T-cell (primary cell): ENCODE results near the gene TUBB. TPM values are rescaled to one million over a fixed set of nuclear protein-coding genes. Genes with fewer than 3 reads are reported as not detected.
"Not testable (repeated sequence)": the region's sequence is repeated elsewhere in the genome, so short reads cannot be mapped to it uniquely, and the experiment has no call there.

Experiments used
- ATAC-seq, 4 experiments: fragments of 200-7000 bp in 3 of 4; fragments of 150-1000 bp in 1 of 4; cut with Tn5 transposase; replicated peaks in 1 of 4; 1 replicate in 3 of 4; 2 replicates in 1 of 4; pipeline ENCODE4 v1.10.0; 2021; ENCODE audit warnings: moderate library complexity in 3 of 4, mild to moderate bottlenecking in 2 of 4, moderate number of reproducible peaks in 1 of 4
- CTCF ChIA-PET, 2 donors: fragments of 300-600 bp; sonication (Branson Sonifier 250); formaldehyde crosslinking; loops; one replicate each; lab custom pipeline; 2022; ENCODE audit warnings: antibody characterized with exemption in 2 of 2; lab: Charles Lee
- POLR2A ChIA-PET, 2 donors: fragments of 300-600 bp; sonication (Branson Sonifier 250); formaldehyde crosslinking; loops; one replicate each; lab custom pipeline; 2022; ENCODE audit warnings: antibody characterized with exemption in 2 of 2; lab: Charles Lee
- DNase-seq, 35 experiments: peaks; one replicate each; pipeline versions ENCODE4 v3.0.0 to v3.0.0-alpha.2; 2013 to 2023
- H3K27ac ChIP-seq: one replicate; pipeline ENCODE4 v1.5.1; 2013; ENCODE audit warnings: low read length
- H3K27me3 ChIP-seq, 2 experiments: replicated peaks in 1 of 2; 1 replicate in 1 of 2; 2 replicates in 1 of 2; pipeline versions ENCODE4 v1.6.1 to v1.7.0; 2013; ENCODE audit warnings: low read length in 1 of 2, mixed read lengths in 1 of 2; ENCODE audit not compliant: control insufficient read depth in 2 of 2, insufficient read depth in 2 of 2; ENCODE audit errors: extremely low read depth in 1 of 2
- H3K36me3 ChIP-seq, 2 donors: 1 replicate in 1 of 2; 2 replicates in 1 of 2; pipeline versions ENCODE4 v1.6.1 to v1.7.0; 2013; ENCODE audit warnings: low read length in 1 of 2; ENCODE audit not compliant: control insufficient read depth in 2 of 2, insufficient read depth in 1 of 2; ENCODE audit errors: extremely low read depth in 1 of 2
- H3K4me1 ChIP-seq, 2 experiments: 1 replicate in 1 of 2; 2 replicates in 1 of 2; pipeline versions ENCODE4 v1.6.1 to v1.7.0; 2013; ENCODE audit warnings: low read length in 2 of 2, mixed read lengths in 1 of 2; ENCODE audit not compliant: insufficient read depth in 2 of 2, control insufficient read depth in 1 of 2; ENCODE audit errors: extremely low read depth in 1 of 2
- H3K4me3 ChIP-seq, 2 donors: 1 replicate in 1 of 2; 2 replicates in 1 of 2; pipeline versions ENCODE4 v1.5.1 to v1.7.0; 2013; ENCODE audit warnings: mild to moderate bottlenecking in 2 of 2, low read length in 1 of 2, moderate library complexity in 1 of 2; ENCODE audit not compliant: control insufficient read depth in 1 of 2; ENCODE audit errors: extremely low read depth in 1 of 2
- H3K9me3 ChIP-seq: 2 replicates; pipeline ENCODE4 v1.7.0; 2013
- H3K27ac Mint-ChIP-seq, 2 donors: one replicate each; pipeline ENCODE4 v1.8.0; 2020 to 2021; ENCODE audit warnings: mild to moderate bottlenecking in 2 of 2, mixed read lengths in 2 of 2
- H3K27me3 Mint-ChIP-seq, 2 donors: one replicate each; pipeline ENCODE4 v1.8.0; 2021 to 2022; ENCODE audit warnings: mixed read lengths in 2 of 2
- H3K36me3 Mint-ChIP-seq: one replicate; pipeline ENCODE4 v1.8.0; 2021; ENCODE audit warnings: mixed read lengths
- H3K4me1 Mint-ChIP-seq, 3 donors: one replicate each; pipeline ENCODE4 v1.8.0; 2020 to 2022; ENCODE audit warnings: mixed read lengths in 3 of 3, mild to moderate bottlenecking in 1 of 3
- H3K4me3 Mint-ChIP-seq, 3 donors: one replicate each; pipeline ENCODE4 v1.8.0; 2020 to 2022; ENCODE audit warnings: mild to moderate bottlenecking in 3 of 3, mixed read lengths in 3 of 3, moderate library complexity in 3 of 3
- H3K9me3 Mint-ChIP-seq, 3 donors: one replicate each; pipeline ENCODE4 v1.8.0; 2020 to 2022; ENCODE audit warnings: mixed read lengths in 3 of 3
- WGBS: methylation state at CpG from one replicate; pipeline ENCODE4 v1.1.5; 2013; ENCODE audit warnings: missing lambda C conversion rate; ENCODE audit not compliant: insufficient coverage; 5-methylcytosine and 5-hydroxymethylcytosine counted together
- total RNA-seq, 35 experiments: library from RNA in 6 of 35; stranded (reverse) in 6 of 35; fragments of 120-200 nt in 1 of 35; gene quantifications; one replicate each; pipeline versions ENCODE4 v1.2.1 to v1.2.4 and lab custom pipeline; 2013 to 2026

TUBB gene
- total RNA-seq, 5 donors from 2014 or later (not counting 1 experiment from before 2014, with no cell fraction given) = 108 to 246 (median 202) TPM

- H3K4me1 Mint-ChIP-seq = peaks cover 33 to 39% (median 36%) of the 10 kb centered on the region in 3 donors
- ATAC-seq (no peak), DNase-seq (no peak)
- peaks cover 0 to 3% of the 10 kb centered on the region in 2 donors for H3K27me3 Mint-ChIP-seq
- H3K36me3 Mint-ChIP-seq = no peaks in the 10 kb centered on the region
- H3K27ac Mint-ChIP-seq = no peak overlapping the region
- no peak overlapping the region for H3K4me3 Mint-ChIP-seq
- no peaks in the 10 kb centered on the region for H3K27me3 ChIP-seq
- H3K9me3 ChIP-seq = no peaks in the 10 kb centered on the region
- CTCF ChIA-PET = interaction anchor here in 1 of 2 donors (0.6 kb wide), 1 partner anchor 10 kb away, joined by 3 read pairs; no protein-coding TSS in a partner anchor
- POLR2A ChIA-PET = no interaction called here
- no CpG with 5 or more reads among the region's 1 CpG for WGBS
- no peak overlapping the region for H3K27ac ChIP-seq
- no peaks in the 10 kb centered on the region for H3K36me3 ChIP-seq
- no peaks in the 10 kb centered on the region for H3K9me3 Mint-ChIP-seq
- peaks cover 18 to 20% of the 10 kb centered on the region in 2 experiments for H3K4me1 ChIP-seq
- H3K4me3 ChIP-seq = no peak overlapping the region
Observed at GRCh38 chr6:30763155-30763617, 43.0 kb downstream of the TUBB start.

DNA sequence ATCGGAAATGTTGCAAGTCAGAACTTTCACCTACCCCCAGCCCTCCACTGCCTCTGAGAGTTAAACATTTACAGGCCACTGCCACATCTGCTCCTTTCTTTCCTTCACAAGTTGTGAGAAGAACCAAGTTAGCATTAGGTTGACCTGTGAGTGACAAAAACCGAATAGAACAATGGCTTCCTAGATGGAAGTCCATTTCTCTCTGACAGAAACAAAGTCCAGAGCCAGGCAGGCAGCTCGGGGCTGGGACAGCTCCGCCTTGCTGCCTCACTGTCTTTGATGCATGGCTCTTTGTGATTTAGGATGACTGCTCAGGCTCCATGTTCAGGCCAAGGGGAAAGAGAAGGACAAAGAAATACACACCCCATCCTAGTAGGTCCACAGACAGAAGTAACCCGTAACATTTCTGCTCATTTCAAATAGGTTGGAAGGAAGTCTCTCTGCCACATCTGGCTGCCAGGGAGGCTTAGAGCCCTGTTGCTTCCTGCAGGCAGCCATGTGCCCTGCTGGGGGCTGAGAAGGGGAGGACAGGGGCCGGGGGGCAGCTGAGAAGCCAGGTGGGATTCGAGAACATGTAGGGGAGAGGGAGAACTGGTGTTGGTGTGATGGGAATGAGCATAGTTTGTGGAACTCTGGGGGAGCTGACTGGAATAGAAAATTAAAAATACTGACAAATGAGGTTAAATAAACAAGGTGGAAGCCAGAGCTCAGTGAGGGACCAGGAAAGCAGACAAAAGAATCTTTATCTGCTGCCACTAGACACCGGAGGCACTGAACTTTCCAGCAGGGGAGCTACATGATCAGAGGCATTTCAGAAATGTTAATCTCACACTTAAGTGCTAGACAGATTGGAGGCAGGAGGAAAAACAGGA, 43.7 kb downstream of the TUBB start:
- ChIA-PET POLR2A (no interaction called here), CTCF (interaction anchor here in 1 of 2 donors (0.6 kb wide), 1 partner anchor 11 kb away, joined by 3 read pairs; no protein-coding TSS in a partner anchor)
- Mint-ChIP-seq H3K4me3 (peak overlapping the region in 1 of 3 donors; percentile 68), H3K27ac (peak overlapping the region; percentile 15 to 77), H3K36me3 (no peaks in the 10 kb centered on the region), H3K4me1 (peaks cover 40 to 45% (median 43%) of the 10 kb centered on the region in 3 donors), H3K27me3 (peaks cover 0 to 3% of the 10 kb centered on the region in 2 donors), H3K9me3 (no peaks in the 10 kb centered on the region)
- Histone ChIP-seq H3K4me1 (peaks cover 25 to 27% of the 10 kb centered on the region in 2 experiments), H3K9me3 (no peaks in the 10 kb centered on the region), H3K27me3 (no peaks in the 10 kb centered on the region), H3K4me3 (no peak overlapping the region), H3K36me3 (no peaks in the 10 kb centered on the region), H3K27ac (no peak overlapping the region)
- peak in 1 of 35 experiments; percentile 19 for DNase-seq
- peak in 3 of 4 experiments; percentile 66 to 76 (median 68) for ATAC-seq
- WGBS = 46% methylated on average over 6 of the region's 8 CpGs

DNA sequence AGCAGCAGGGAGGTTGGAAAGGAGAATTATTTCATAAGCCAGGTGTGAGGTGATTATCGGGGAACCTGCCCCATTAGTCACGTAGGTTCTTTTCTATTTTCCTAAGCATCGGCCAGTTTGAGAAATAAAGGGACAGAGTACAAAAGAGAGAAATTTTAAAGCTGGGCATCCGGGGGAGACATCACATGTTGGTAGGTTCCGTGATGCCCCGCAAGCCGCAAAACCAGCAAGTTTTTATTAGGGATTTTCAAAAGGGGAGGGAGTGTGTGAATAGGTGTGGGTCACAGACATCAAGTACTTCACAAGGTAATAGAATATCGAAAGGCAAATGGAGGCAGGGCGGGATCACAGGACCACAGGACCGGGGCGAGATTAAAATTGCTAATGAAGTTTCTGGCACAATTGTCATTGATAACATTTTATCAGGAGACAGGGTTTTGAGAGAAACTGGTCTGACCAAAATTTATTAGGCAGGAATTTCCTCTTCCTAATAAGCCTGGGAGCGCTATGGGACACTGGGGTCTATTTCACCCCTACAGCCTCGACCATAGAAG, 44.4 kb downstream of the TUBB start:
- H3K36me3 ChIP-seq, CTCF ChIA-PET, DNase-seq, H3K36me3 Mint-ChIP-seq, H3K27ac ChIP-seq, H3K9me3 Mint-ChIP-seq, H3K4me3 ChIP-seq, H3K9me3 ChIP-seq, ATAC-seq, H3K27me3 Mint-ChIP-seq, H3K27me3 ChIP-seq: not testable (repeated sequence)
- H3K4me3 Mint-ChIP-seq = peak overlapping the region in 1 of 3 donors; percentile 68
- H3K4me1 Mint-ChIP-seq = peaks cover 47 to 52% (median 50%) of the 10 kb centered on the region in 3 donors
- H3K27ac Mint-ChIP-seq = peak overlapping the region in 1 of 2 donors; percentile 77
- POLR2A ChIA-PET = interaction anchor here in 1 of 2 donors (0.6 kb wide), 1 partner anchor 365 kb away, joined by 3 read pairs; no protein-coding TSS in a partner anchor
- peaks cover 32 to 34% of the 10 kb centered on the region in 2 experiments for H3K4me1 ChIP-seq
- WGBS = 90% methylated on average over 8 of the region's 13 CpGs

- CTCF ChIA-PET, H3K36me3 Mint-ChIP-seq, POLR2A ChIA-PET, DNase-seq, H3K27me3 ChIP-seq, H3K27ac ChIP-seq, H3K36me3 ChIP-seq, H3K4me3 ChIP-seq, H3K9me3 ChIP-seq, H3K4me3 Mint-ChIP-seq, ATAC-seq, H3K27me3 Mint-ChIP-seq, H3K27ac Mint-ChIP-seq, H3K9me3 Mint-ChIP-seq: not testable (repeated sequence)
- H3K4me1 Mint-ChIP-seq = peaks cover 56 to 62% (median 58%) of the 10 kb centered on the region in 3 donors
- H3K4me1 ChIP-seq = peaks cover 40 to 42% of the 10 kb centered on the region in 2 experiments
- WGBS = no CpG with 5 or more reads among the region's 1 CpG
Observed at GRCh38 chr6:30765495-30765894, 45.3 kb downstream of the TUBB start.

- Histone ChIP-seq H3K4me3 (no peak overlapping the region), H3K36me3 (no peaks in the 10 kb centered on the region), H3K27me3 (no peaks in the 10 kb centered on the region), H3K4me1 (peaks cover 40 to 42% of the 10 kb centered on the region in 2 experiments), H3K9me3 (no peaks in the 10 kb centered on the region), H3K27ac (no peak overlapping the region)
- H3K27ac Mint-ChIP-seq = peak overlapping the region in 1 of 2 donors; percentile 56
- WGBS = 90% methylated on average over 4 of the region's 6 CpGs
- no peaks in the 10 kb centered on the region for H3K36me3 Mint-ChIP-seq
- ATAC-seq (no peak), DNase-seq (no peak)
- peaks cover 61 to 68% (median 63%) of the 10 kb centered on the region in 3 donors for H3K4me1 Mint-ChIP-seq
- CTCF ChIA-PET = interaction anchor here in 1 of 2 donors (0.6 kb wide), 1 partner anchor 799 kb away, joined by 3 read pairs; no protein-coding TSS in a partner anchor
- no peaks in the 10 kb centered on the region for H3K9me3 Mint-ChIP-seq
- POLR2A ChIA-PET = no interaction called here
- H3K4me3 Mint-ChIP-seq = no peak overlapping the region
- peaks cover 0 to 3% of the 10 kb centered on the region in 2 donors for H3K27me3 Mint-ChIP-seq
Observed at GRCh38 chr6:30766461-30767157, 46.5 kb downstream of the TUBB start.
